Peyer's patch (tissue), 4 donors: Measurements from ENCODE around the gene RABGAP1. TPM values are rescaled to one million over a fixed set of nuclear protein-coding genes. Genes with fewer than 3 reads are reported as not detected.

ENCODE experiments used
- DNase-seq, 3 donors: peaks; one replicate each; pipeline ENCODE4 v3.0.0-alpha.2; 2017 to 2019
- H3K27ac ChIP-seq, 4 donors: fragments of 200-600 bp; sonication (generic); one replicate each; pipeline ENCODE4 v1.5.1; 2016 to 2019
- H3K27me3 ChIP-seq, 2 donors: fragments of 200-600 bp; sonication (generic); one replicate each; pipeline ENCODE4 v1.5.1; 2019
- H3K36me3 ChIP-seq, 3 donors: fragments of 200-600 bp; sonication (generic); one replicate each; pipeline ENCODE4 v1.5.1; 2016 to 2019
- H3K4me1 ChIP-seq, 4 donors: fragments of 200-600 bp; sonication (generic); one replicate each; pipeline ENCODE4 v1.5.1; 2016 to 2019
- H3K4me3 ChIP-seq, 4 donors: fragments of 200-600 bp; sonication (generic); 1 replicate in 3 of 4; 2 replicates in 1 of 4; pipeline ENCODE4 v1.5.1; 2016 to 2019; ENCODE audit warnings: mild to moderate bottlenecking in 1 of 4
- H3K9me3 ChIP-seq, 4 donors: fragments of 200-600 bp; sonication (generic); one replicate each; pipeline ENCODE4 v1.5.1; 2016 to 2019; ENCODE audit warnings: mild to moderate bottlenecking in 1 of 4
- CTCF ChIP-seq, 6 experiments: fragments of 450-650 bp in 4 of 6; fragments of 200-600 bp in 2 of 6; sonication (generic) in 1 of 6; IDR thresholded peaks; one replicate each; pipeline ENCODE4 v1.5.1; 2017 to 2019; ENCODE audit warnings: antibody characterized with exemption in 6 of 6, mild to moderate bottlenecking in 3 of 6, moderate library complexity in 1 of 6
- POLR2A ChIP-seq, 2 donors: fragments of 450-650 bp; IDR thresholded peaks; one replicate each; pipeline ENCODE4 v1.5.1; 2017; ENCODE audit warnings: antibody characterized with exemption in 2 of 2, mild to moderate bottlenecking in 2 of 2, moderate library complexity in 2 of 2
- total RNA-seq, 4 donors: library from RNA; depleted of rRNA; stranded (reverse); fragments of >200 nt; gene quantifications; one replicate each; pipeline ENCODE4 v1.1.0, GENCODE V29; 2016

The RABGAP1 gene
- total RNA-seq, 4 donors from 2014 or later = 45.0 to 92.4 (median 49.7) TPM

GRCh38 chr9:123119566-123119965 is 178.7 kb downstream of the RABGAP1 start:
- no peak for TF ChIP-seq POLR2A (IDR thresholded peaks at IDR 0.05)
- Histone ChIP-seq H3K36me3 (peaks cover 0 to 7% (median 0%) of the 10 kb centered on the region in 3 donors), H3K9me3 (no peaks in the 10 kb centered on the region), H3K27ac (no peak overlapping the region), H3K27me3 (no peaks in the 10 kb centered on the region), H3K4me3 (no peak overlapping the region), H3K4me1 (peaks cover 0 to 8% (median 0%) of the 10 kb centered on the region in 4 donors)
- no peak for DNase-seq

DNA sequence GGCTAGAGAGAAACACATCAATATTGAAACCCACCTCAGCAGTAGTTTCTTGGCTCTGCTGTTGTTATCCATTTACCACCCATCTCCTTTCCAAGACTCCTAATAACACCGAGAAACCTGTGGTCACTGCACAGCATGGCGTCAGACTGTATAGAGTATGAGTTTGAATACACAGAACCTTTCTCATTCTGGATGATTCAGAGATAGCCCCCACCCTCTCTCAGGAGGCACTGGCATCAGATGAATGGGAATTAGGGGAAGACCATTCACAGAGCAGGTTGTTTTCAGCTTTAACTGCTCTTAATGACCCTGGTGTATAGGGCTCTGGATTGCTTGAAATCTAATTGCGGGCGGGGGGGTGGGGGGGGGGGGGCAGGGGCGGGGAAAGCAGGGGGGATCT is 179.3 kb downstream of the RABGAP1 start:
- H3K27me3 ChIP-seq = no peaks in the 10 kb centered on the region
- H3K9me3 ChIP-seq = no peaks in the 10 kb centered on the region
- no peak for DNase-seq
- no peak for TF ChIP-seq CTCF (IDR thresholded peaks at IDR 0.05)
- TF ChIP-seq POLR2A (IDR thresholded peaks at IDR 0.05) = no peak
- no peak overlapping the region for H3K27ac ChIP-seq
- peaks cover 0 to 4% (median 0%) of the 10 kb centered on the region in 3 donors for H3K36me3 ChIP-seq
- peaks cover 0 to 8% (median 0%) of the 10 kb centered on the region in 4 donors for H3K4me1 ChIP-seq
- no peak overlapping the region for H3K4me3 ChIP-seq

GRCh38 chr9:123120953-123121352 is 180.1 kb downstream of the RABGAP1 start:
- no peaks in the 10 kb centered on the region for H3K9me3 ChIP-seq
- no peaks in the 10 kb centered on the region for H3K36me3 ChIP-seq
- H3K27me3 ChIP-seq = no peaks in the 10 kb centered on the region
- TF ChIP-seq POLR2A (IDR thresholded peaks at IDR 0.05) (no peak), CTCF (IDR thresholded peaks at IDR 0.05) (no peak)
- H3K4me3 ChIP-seq = no peak overlapping the region
- peaks cover 0 to 8% (median 0%) of the 10 kb centered on the region in 4 donors for H3K4me1 ChIP-seq
- no peak overlapping the region for H3K27ac ChIP-seq
- no peak for DNase-seq

DNA sequence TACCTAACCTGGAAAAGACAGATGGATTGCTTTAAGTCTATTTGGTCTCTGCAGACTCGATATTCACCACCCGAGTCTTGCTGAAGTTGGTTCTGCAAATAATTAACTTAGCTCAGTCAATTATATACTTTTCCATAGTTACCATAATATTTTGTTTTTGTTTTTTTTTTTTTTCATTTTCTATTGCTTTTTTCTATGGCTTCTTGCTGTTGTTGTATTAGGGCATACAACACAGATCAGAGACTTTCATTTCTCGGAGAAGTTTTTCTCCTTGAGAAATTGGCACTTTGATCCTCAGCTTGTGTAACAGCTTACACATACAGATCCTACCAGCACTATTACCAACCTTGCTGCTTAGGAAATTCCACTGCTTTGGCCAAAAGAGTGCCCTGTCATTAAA is 180.6 kb downstream of the RABGAP1 start:
- no peak for DNase-seq
- no peaks in the 10 kb centered on the region for H3K36me3 ChIP-seq
- H3K27ac ChIP-seq = no peak overlapping the region
- no peaks in the 10 kb centered on the region for H3K9me3 ChIP-seq
- no peak overlapping the region for H3K4me3 ChIP-seq
- H3K4me1 ChIP-seq = peaks cover 0 to 8% (median 0%) of the 10 kb centered on the region in 4 donors
- TF ChIP-seq POLR2A (IDR thresholded peaks at IDR 0.05) (no peak), CTCF (IDR thresholded peaks at IDR 0.05) (no peak)
- no peaks in the 10 kb centered on the region for H3K27me3 ChIP-seq

GRCh38 chr9:123127512-123128075 is 186.8 kb downstream of the RABGAP1 start:
- TF ChIP-seq POLR2A (IDR thresholded peaks at IDR 0.05) (no peak), CTCF (IDR thresholded peaks at IDR 0.05) (no peak)
- no peaks in the 10 kb centered on the region for H3K9me3 ChIP-seq
- H3K4me1 ChIP-seq = no peaks in the 10 kb centered on the region
- H3K36me3 ChIP-seq = peaks cover 0 to 23% (median 0%) of the 10 kb centered on the region in 3 donors
- no peaks in the 10 kb centered on the region for H3K27me3 ChIP-seq
- no peak for DNase-seq
- H3K4me3 ChIP-seq = no peak overlapping the region
- H3K27ac ChIP-seq = no peak overlapping the region

GRCh38 chr9:123128591-123128990 is 187.8 kb downstream of the RABGAP1 start:
- Histone ChIP-seq H3K27ac (no peak overlapping the region), H3K4me1 (no peaks in the 10 kb centered on the region), H3K36me3 (peaks cover 0 to 24% (median 0%) of the 10 kb centered on the region in 3 donors), H3K4me3 (no peak overlapping the region), H3K27me3 (no peaks in the 10 kb centered on the region), H3K9me3 (no peaks in the 10 kb centered on the region)
- DNase-seq = no peak
- no peak for TF ChIP-seq CTCF (IDR thresholded peaks at IDR 0.05)
- no peak for TF ChIP-seq POLR2A (IDR thresholded peaks at IDR 0.05)
